Measurements from ENCODE around the gene PTPN22.

DNA sequence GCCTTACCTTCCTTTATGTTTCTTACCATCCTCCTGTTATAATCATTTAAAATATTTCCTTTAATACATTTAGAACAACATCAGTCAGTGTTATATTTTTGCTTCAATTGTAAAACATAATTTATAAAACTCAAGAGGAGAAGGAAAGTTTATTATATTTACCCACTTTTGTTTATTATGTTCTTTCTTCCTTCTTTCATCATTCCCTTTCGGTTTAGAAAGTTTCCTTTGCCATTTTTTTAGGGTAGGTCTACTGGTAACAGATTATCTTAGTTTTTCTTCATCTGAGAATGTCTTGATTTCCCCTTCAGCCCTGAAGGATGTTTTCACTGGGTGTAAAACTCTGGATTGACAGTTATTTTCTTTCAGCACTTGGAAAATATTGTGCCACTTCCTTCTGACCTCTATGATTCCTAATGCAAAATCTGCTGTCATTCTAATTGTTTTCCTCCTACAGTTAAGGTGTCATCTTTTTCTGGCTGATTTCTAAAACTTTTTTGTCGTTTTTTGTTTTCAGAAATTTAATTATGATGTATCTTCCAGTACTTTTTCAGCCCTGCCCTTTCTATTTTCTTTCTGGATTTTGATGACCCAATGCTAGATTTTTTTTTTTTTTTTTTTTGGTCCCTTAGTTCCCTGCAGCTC lies 25.0 kb downstream of the PTPN22 start:
- TF ChIP-seq POLR2A (IDR thresholded peaks at IDR 0.05), result no peak
- TF ChIP-seq, protein P1, sequence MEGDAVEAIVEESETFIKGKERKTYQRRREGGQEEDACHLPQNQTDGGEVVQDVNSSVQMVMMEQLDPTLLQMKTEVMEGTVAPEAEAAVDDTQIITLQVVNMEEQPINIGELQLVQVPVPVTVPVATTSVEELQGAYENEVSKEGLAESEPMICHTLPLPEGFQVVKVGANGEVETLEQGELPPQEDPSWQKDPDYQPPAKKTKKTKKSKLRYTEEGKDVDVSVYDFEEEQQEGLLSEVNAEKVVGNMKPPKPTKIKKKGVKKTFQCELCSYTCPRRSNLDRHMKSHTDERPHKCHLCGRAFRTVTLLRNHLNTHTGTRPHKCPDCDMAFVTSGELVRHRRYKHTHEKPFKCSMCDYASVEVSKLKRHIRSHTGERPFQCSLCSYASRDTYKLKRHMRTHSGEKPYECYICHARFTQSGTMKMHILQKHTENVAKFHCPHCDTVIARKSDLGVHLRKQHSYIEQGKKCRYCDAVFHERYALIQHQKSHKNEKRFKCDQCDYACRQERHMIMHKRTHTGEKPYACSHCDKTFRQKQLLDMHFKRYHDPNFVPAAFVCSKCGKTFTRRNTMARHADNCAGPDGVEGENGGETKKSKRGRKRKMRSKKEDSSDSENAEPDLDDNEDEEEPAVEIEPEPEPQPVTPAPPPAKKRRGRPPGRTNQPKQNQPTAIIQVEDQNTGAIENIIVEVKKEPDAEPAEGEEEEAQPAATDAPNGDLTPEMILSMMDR (IDR thresholded peaks at IDR 0.05), result no peak
